ENCODE measurements around the gene EPHA3. TPM values are rescaled to one million over a fixed set of nuclear protein-coding genes. Genes with fewer than 3 reads are reported as not detected.

EPHA3 gene
- total RNA-seq: 1 to 10 TPM in 2 of 4 donors, under 1 TPM in 2; 0.85 to 1.4 (median 0.96) TPM

GRCh38 chr3:89107461-89108290 is at the start of gene EPHA3:
TSS of gene EPHA3 (plus strand) at chr3:89107621. CDS start at chr3:89107749, 128 bp downstream.
- Histone ChIP-seq H3K27ac (no peak within 1 kb of the TSS), H3K4me3 (peak within 1 kb of the TSS; percentile 44), H3K27me3 (peaks cover 20% of the 10 kb centered on the region), H3K36me3 (no peaks in the 10 kb centered on the region), H3K9me3 (no peaks in the 10 kb centered on the region), H3K4me1 (peaks cover 10% of the 10 kb centered on the region)
- WGBS: under 1% methylated on average over 32 of the region's 32 CpGs
- peak; percentile 68 to 79 for DNase-seq (ENCODE audit: low spot score in 2 of 2)
- TF ChIP-seq EP300 (IDR thresholded peaks at IDR 0.05) (no peak), POLR2A (IDR thresholded peaks at IDR 0.05) (no peak), CTCF (IDR thresholded peaks at IDR 0.05) (no peak), POLR2AphosphoS5 (IDR thresholded peaks at IDR 0.05) (no peak)

GRCh38 chr3:89058371-89058770 is 49.0 kb upstream of the EPHA3 start:
- no peak for DNase-seq (ENCODE audit: low spot score in 2 of 2)
- WGBS: 82% methylated on average over 2 of the region's 2 CpGs

GRCh38 chr3:89059211-89059925 is 48.1 kb upstream of the EPHA3 start:
- DNase-seq (ENCODE audit: low spot score in 2 of 2): peak in 1 of 2 donors; percentile 60
- WGBS: 54% methylated on average over 5 of the region's 5 CpGs
- no peaks in the 10 kb centered on the region for H3K27me3 ChIP-seq
- no peaks in the 10 kb centered on the region for H3K9me3 ChIP-seq
- H3K36me3 ChIP-seq: no peaks in the 10 kb centered on the region
- no peak overlapping the region for H3K27ac ChIP-seq
- TF ChIP-seq CTCF (IDR thresholded peaks at IDR 0.05): no peak
- TF ChIP-seq EP300 (IDR thresholded peaks at IDR 0.05): no peak
- TF ChIP-seq POLR2A (IDR thresholded peaks at IDR 0.05): no peak
- no peak for TF ChIP-seq POLR2AphosphoS5 (IDR thresholded peaks at IDR 0.05)
- no peaks in the 10 kb centered on the region for H3K4me1 ChIP-seq
- no peak overlapping the region for H3K4me3 ChIP-seq

More at GRCh38 chr3:89058371-89058770, 49.0 kb upstream of the EPHA3 start:
- no peaks in the 10 kb centered on the region for H3K36me3 ChIP-seq
- H3K9me3 ChIP-seq: no peaks in the 10 kb centered on the region
- no peaks in the 10 kb centered on the region for H3K4me1 ChIP-seq
- no peak overlapping the region for H3K4me3 ChIP-seq
- no peaks in the 10 kb centered on the region for H3K27me3 ChIP-seq
- TF ChIP-seq CTCF (IDR thresholded peaks at IDR 0.05): no peak
- TF ChIP-seq EP300 (IDR thresholded peaks at IDR 0.05): no peak
- TF ChIP-seq POLR2AphosphoS5 (IDR thresholded peaks at IDR 0.05): no peak
- TF ChIP-seq POLR2A (IDR thresholded peaks at IDR 0.05): no peak
- H3K27ac ChIP-seq: no peak overlapping the region

DNA sequence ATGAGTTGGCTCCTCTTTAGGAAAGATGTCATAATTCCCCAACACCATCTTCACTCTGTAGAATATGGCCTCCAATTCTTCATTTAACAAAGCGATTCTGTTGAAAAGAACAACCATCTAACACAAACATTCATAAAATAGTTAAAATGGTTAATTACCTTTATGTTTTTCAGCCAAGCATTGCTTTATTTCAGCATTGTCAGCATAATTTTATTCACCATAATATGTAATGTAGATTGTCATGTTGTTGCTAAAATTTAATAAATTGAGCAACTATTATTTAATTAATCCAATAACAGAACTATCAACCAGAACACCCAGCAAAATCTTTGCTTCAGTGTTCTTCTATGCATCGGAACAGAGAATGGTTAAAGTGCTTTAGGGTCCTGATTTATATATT is 46.2 kb upstream of the EPHA3 start:
- WGBS: 89% methylated on average over 2 of the region's 2 CpGs
- Histone ChIP-seq H3K36me3 (no peaks in the 10 kb centered on the region), H3K27me3 (no peaks in the 10 kb centered on the region), H3K27ac (no peak overlapping the region), H3K9me3 (no peaks in the 10 kb centered on the region), H3K4me1 (no peaks in the 10 kb centered on the region), H3K4me3 (no peak overlapping the region)
- TF ChIP-seq EP300 (IDR thresholded peaks at IDR 0.05): no peak
- TF ChIP-seq POLR2A (IDR thresholded peaks at IDR 0.05): no peak
- TF ChIP-seq POLR2AphosphoS5 (IDR thresholded peaks at IDR 0.05): no peak
- no peak for TF ChIP-seq CTCF (IDR thresholded peaks at IDR 0.05)
- DNase-seq (ENCODE audit: low spot score in 2 of 2): no peak

GRCh38 chr3:89067736-89068135 is 39.7 kb upstream of the EPHA3 start:
- Histone ChIP-seq H3K4me1 (no peaks in the 10 kb centered on the region), H3K27me3 (no peaks in the 10 kb centered on the region), H3K27ac (no peak overlapping the region), H3K4me3 (no peak overlapping the region), H3K36me3 (no peaks in the 10 kb centered on the region), H3K9me3 (no peaks in the 10 kb centered on the region)
- 41% methylated on average over 2 of the region's 2 CpGs for WGBS
- no peak for DNase-seq (ENCODE audit: low spot score in 2 of 2)
- TF ChIP-seq CTCF (IDR thresholded peaks at IDR 0.05) (no peak), POLR2AphosphoS5 (IDR thresholded peaks at IDR 0.05) (no peak), POLR2A (IDR thresholded peaks at IDR 0.05) (no peak), EP300 (IDR thresholded peaks at IDR 0.05) (no peak)

Data from suprapubic skin (tissue), 4 donors.